SK-N-SH (cell line): ENCODE data around the gene ANO10.

Source experiments
- CHD2 ChIP-seq: fragments of 150-350 bp; IDR thresholded peaks from 2 replicates; pipeline ENCODE4 v1.6.1; 2018; ENCODE audit warnings: low read length; ENCODE audit not compliant: partially characterized antibody
- NFIC ChIP-seq: IDR thresholded peaks from 2 replicates; pipeline ENCODE4 v1.4.0; 2012; ENCODE audit warnings: borderline replicate concordance
- POLR2AphosphoS5 ChIP-seq: IDR thresholded peaks from 2 replicates; pipeline ENCODE4 v1.6.1; 2012; ENCODE audit warnings: low read depth, low read length
- RFX5 ChIP-seq: IDR thresholded peaks from 2 replicates; pipeline ENCODE4 v1.6.1; 2012; ENCODE audit warnings: mild to moderate bottlenecking, improper control_type of control experiment, low read length
- TF ChIP-seq, protein P1 (sequence below): fragments of 200-600 bp; sonication (generic); IDR thresholded peaks from 2 replicates; pipeline ENCODE4 v1.6.1; 2017; ENCODE audit warnings: antibody characterized with exemption, mild to moderate bottlenecking, moderate library complexity
- TF ChIP-seq, protein P2 (sequence below): fragments of 150-350 bp; IDR thresholded peaks from 2 replicates; pipeline ENCODE4 v1.6.1; 2016; ENCODE audit warnings: mild to moderate bottlenecking, low read depth, low read length
- TF ChIP-seq, protein P3 (sequence below): fragments of 150-350 bp; IDR thresholded peaks from 2 replicates; pipeline ENCODE4 v1.6.1; 2017; ENCODE audit warnings: antibody characterized with exemption, low read length, low read depth, borderline replicate concordance

DNA sequence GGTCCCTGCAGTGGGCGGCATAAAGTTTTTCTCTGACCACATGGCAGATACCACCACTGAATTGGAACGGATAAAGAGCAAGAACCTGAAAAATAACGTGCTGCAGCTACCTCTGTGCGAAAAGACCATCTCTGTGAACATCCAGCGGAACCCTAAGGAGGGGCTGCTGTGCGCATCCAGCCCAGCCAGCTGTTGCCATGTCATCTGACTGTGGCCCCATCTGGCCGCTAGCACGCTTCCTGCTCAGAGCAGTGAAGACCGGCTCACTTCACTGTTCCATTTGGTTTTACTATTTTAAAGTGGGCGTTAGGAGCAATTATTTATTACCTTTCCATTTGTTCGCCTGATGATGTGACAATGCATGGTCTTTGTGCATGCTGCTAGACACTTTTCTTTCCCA, 273.5 kb downstream of the ANO10 start:
- TF ChIP-seq POLR2AphosphoS5 (no peak), NFIC (no peak), RFX5 (no peak), CHD2 (no peak)
- TF ChIP-seq, protein P1, sequence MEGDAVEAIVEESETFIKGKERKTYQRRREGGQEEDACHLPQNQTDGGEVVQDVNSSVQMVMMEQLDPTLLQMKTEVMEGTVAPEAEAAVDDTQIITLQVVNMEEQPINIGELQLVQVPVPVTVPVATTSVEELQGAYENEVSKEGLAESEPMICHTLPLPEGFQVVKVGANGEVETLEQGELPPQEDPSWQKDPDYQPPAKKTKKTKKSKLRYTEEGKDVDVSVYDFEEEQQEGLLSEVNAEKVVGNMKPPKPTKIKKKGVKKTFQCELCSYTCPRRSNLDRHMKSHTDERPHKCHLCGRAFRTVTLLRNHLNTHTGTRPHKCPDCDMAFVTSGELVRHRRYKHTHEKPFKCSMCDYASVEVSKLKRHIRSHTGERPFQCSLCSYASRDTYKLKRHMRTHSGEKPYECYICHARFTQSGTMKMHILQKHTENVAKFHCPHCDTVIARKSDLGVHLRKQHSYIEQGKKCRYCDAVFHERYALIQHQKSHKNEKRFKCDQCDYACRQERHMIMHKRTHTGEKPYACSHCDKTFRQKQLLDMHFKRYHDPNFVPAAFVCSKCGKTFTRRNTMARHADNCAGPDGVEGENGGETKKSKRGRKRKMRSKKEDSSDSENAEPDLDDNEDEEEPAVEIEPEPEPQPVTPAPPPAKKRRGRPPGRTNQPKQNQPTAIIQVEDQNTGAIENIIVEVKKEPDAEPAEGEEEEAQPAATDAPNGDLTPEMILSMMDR: no peak
- TF ChIP-seq, protein P2, sequence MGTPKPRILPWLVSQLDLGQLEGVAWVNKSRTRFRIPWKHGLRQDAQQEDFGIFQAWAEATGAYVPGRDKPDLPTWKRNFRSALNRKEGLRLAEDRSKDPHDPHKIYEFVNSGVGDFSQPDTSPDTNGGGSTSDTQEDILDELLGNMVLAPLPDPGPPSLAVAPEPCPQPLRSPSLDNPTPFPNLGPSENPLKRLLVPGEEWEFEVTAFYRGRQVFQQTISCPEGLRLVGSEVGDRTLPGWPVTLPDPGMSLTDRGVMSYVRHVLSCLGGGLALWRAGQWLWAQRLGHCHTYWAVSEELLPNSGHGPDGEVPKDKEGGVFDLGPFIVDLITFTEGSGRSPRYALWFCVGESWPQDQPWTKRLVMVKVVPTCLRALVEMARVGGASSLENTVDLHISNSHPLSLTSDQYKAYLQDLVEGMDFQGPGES: no peak
- TF ChIP-seq, protein P3, sequence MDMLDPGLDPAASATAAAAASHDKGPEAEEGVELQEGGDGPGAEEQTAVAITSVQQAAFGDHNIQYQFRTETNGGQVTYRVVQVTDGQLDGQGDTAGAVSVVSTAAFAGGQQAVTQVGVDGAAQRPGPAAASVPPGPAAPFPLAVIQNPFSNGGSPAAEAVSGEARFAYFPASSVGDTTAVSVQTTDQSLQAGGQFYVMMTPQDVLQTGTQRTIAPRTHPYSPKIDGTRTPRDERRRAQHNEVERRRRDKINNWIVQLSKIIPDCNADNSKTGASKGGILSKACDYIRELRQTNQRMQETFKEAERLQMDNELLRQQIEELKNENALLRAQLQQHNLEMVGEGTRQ: no peak
